Retina (tissue), 1 donor: Measurements from ENCODE around the gene PLEKHA5.
A peak's percentile ranks its signal among the peaks of the same experiment; 100 is the strongest.
"Not testable (repeated sequence)": the region's sequence is repeated elsewhere in the genome, so short reads cannot be mapped to it uniquely, and the experiment has no call there.

ENCODE experiments used
- DNase-seq: peaks from one replicate; pipeline ENCODE4 v3.0.0-alpha.2; 2016

Gene PLEKHA5

GRCh38 chr12:19129486-19130223 lies at the start of gene PLEKHA5:
PLEKHA5 (plus strand) TSS chr12:19129733; CDS start chr12:19129800, 67 bp downstream.
- DNase-seq = peak; percentile 69

- no peak for DNase-seq
Measured at GRCh38 chr12:19080918-19081317, 48.6 kb upstream of the PLEKHA5 start.

- DNase-seq = no peak
Measured at GRCh38 chr12:19082365-19082911, 47.1 kb upstream of the PLEKHA5 start.

- DNase-seq = no peak
Measured at GRCh38 chr12:19084547-19084946, 45.0 kb upstream of the PLEKHA5 start.

GRCh38 chr12:19085090-19085489 lies 44.4 kb upstream of the PLEKHA5 start:
- no peak for DNase-seq

GRCh38 chr12:19088606-19089005 lies 40.9 kb upstream of the PLEKHA5 start:
- DNase-seq = peak; percentile 5

- not testable (repeated sequence) for DNase-seq
Measured at GRCh38 chr12:19092482-19092881, 37.1 kb upstream of the PLEKHA5 start.

GRCh38 chr12:19093218-19093617 lies 36.3 kb upstream of the PLEKHA5 start:
- DNase-seq = no peak

GRCh38 chr12:19095331-19095730 lies 34.2 kb upstream of the PLEKHA5 start:
- no peak for DNase-seq

GRCh38 chr12:19095756-19096480 lies 33.6 kb upstream of the PLEKHA5 start:
- DNase-seq = no peak

- no peak for DNase-seq
Measured at GRCh38 chr12:19105463-19105862, 24.1 kb upstream of the PLEKHA5 start.

- no peak for DNase-seq
Measured at GRCh38 chr12:19107750-19108149, 21.8 kb upstream of the PLEKHA5 start.

GRCh38 chr12:19110221-19110940 lies 19.2 kb upstream of the PLEKHA5 start:
- no peak for DNase-seq

GRCh38 chr12:19113464-19113863 lies 16.1 kb upstream of the PLEKHA5 start:
- no peak for DNase-seq

GRCh38 chr12:19115285-19115684 lies 14.2 kb upstream of the PLEKHA5 start:
- DNase-seq = no peak

GRCh38 chr12:19119440-19119839 lies 10.1 kb upstream of the PLEKHA5 start:
- no peak for DNase-seq

GRCh38 chr12:19120795-19121194 lies 8.7 kb upstream of the PLEKHA5 start:
- DNase-seq = no peak

- DNase-seq = no peak
Measured at GRCh38 chr12:19121449-19122018, 8.0 kb upstream of the PLEKHA5 start.

GRCh38 chr12:19125325-19125724 lies 4.2 kb upstream of the PLEKHA5 start:
- DNase-seq = no peak

GRCh38 chr12:19127270-19127669 lies 2.3 kb upstream of the PLEKHA5 start:
- peak; percentile 9 for DNase-seq

GRCh38 chr12:19128485-19128884 lies 1.0 kb upstream of the PLEKHA5 start:
- DNase-seq = peak; percentile 17

- peak; percentile 79 for DNase-seq
Measured at GRCh38 chr12:19129122-19129485, 429 bp upstream of the PLEKHA5 start.
